NCI-H446 treated with DMSO at 0.1 percent for 48 hours (cell line): ENCODE results near the gene DHX29.
A peak's percentile ranks its signal among the peaks of the same experiment; 100 is the strongest.
"Not testable (repeated sequence)": the region's sequence is repeated elsewhere in the genome, so short reads cannot be mapped to it uniquely, and the experiment has no call there.

ENCODE experiments used
- DNase-seq: peaks from one replicate; lab custom pipeline; 2025; lab: John Stamatoyannopoulos, UW

The DHX29 gene, protein sequence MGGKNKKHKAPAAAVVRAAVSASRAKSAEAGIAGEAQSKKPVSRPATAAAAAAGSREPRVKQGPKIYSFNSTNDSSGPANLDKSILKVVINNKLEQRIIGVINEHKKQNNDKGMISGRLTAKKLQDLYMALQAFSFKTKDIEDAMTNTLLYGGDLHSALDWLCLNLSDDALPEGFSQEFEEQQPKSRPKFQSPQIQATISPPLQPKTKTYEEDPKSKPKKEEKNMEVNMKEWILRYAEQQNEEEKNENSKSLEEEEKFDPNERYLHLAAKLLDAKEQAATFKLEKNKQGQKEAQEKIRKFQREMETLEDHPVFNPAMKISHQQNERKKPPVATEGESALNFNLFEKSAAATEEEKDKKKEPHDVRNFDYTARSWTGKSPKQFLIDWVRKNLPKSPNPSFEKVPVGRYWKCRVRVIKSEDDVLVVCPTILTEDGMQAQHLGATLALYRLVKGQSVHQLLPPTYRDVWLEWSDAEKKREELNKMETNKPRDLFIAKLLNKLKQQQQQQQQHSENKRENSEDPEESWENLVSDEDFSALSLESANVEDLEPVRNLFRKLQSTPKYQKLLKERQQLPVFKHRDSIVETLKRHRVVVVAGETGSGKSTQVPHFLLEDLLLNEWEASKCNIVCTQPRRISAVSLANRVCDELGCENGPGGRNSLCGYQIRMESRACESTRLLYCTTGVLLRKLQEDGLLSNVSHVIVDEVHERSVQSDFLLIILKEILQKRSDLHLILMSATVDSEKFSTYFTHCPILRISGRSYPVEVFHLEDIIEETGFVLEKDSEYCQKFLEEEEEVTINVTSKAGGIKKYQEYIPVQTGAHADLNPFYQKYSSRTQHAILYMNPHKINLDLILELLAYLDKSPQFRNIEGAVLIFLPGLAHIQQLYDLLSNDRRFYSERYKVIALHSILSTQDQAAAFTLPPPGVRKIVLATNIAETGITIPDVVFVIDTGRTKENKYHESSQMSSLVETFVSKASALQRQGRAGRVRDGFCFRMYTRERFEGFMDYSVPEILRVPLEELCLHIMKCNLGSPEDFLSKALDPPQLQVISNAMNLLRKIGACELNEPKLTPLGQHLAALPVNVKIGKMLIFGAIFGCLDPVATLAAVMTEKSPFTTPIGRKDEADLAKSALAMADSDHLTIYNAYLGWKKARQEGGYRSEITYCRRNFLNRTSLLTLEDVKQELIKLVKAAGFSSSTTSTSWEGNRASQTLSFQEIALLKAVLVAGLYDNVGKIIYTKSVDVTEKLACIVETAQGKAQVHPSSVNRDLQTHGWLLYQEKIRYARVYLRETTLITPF (N-terminal part only)

DNA sequence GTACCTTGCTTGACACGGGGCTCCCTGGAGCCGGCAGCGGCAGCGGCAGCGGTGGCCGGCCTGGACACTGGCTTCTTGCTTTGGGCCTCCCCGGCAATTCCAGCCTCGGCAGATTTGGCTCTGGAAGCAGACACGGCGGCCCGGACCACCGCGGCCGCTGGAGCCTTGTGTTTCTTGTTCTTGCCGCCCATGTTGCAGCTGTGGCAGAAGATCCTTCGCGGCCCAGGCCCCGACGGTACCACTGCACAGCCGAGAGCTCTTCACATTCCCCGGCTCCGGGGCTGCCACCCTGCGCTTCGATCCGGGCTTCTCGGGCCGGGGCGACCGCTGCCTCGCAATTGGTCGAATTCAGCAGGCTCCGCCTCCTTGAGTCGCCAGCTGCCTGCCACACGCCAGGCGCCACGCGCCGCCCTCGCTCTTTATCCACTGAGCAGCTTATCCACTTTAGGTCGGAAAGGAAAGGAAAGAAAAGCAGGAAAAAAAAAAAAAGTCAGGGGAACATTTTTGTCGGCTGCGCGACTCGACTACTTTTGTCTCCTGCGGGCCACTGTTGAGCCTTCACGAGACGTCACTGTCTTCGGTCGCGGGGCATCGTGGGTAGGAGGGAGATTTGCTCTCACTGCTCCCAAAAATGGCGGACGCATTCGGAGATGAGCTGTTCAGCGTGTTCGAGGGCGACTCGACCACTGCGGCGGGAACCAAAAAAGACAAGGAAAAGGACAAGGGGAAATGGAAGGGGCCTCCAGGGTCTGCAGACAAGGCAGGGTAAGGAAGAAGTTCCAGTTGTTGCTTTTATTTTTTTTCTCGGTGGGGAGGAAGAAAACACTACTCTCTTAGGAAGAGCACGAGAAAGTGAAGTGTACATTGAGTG, at the start of gene DHX29, which contains the start of gene MTREX:
DHX29 (minus strand) TSS at position 312 of the 871 bp plus-strand sequence; CDS start at position 191, 121 bp downstream.
MTREX (plus strand) TSS at position 607 of the 871 bp plus-strand sequence; CDS start at position 632, 25 bp downstream.
- DNase-seq: peak; percentile 89

DNA sequence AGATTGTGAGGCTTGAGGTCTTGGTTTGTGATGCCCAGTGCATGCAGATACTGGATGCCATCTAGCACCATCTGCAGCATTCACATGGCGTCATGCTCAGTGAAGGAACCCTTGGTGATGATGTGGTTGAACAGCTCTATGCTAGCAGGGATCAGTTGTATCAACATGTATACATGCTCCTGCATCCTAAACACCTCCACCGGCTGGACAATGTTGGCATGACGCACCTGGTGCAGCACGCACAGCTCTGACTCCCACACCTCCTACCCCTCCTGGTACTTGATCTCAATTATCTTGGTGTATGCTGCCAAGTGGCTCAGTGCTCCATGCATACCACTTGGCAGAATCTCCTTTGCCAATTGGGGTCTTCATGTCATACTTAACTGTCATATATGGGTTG, 49.4 kb upstream of the DHX29 start:
- DNase-seq: no peak

DNA sequence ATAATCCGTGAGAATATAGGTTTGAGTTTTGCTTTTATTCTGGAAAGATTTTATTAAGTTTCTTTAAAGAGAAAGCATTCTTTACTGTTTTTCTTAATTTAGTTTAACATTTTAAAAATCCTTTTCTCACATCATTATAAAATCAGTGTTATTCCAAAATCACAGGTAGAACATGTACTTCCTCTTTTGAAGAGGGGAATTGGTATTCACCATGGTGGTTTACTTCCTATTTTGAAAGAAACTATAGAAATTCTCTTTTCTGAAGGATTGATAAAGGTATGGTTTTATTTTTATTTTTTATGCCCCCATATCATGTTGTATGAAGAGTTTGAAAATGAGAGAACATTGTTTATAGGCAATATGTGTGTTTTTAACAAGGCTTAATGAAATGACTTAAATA, 43.3 kb upstream of the DHX29 start:
- DNase-seq: no peak

DNA sequence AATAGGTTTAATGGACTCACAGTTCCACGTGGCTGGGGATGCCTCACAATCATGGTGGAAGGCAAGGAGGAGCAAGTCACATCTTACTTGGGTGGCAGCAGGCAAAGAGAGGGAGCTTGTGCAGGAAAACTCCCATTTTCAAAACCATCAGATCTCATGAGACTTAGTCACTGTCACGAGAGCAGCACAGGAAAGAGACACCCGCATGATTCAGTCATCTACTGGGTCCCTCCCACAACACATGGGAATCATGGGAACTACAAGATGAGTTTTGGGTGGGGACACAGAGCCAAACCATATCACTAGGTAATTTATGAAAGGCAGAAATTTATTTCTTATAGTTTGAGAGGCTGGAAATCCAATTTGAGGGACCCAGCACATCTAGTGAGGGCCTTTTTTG, 40.3 kb upstream of the DHX29 start:
- DNase-seq: no peak

GRCh38 chr5:55345327-55345726, 37.8 kb upstream of the DHX29 start:
- no peak for DNase-seq

- no peak for DNase-seq
Observed at GRCh38 chr5:55344392-55344992, 37.0 kb upstream of the DHX29 start.

- no peak for DNase-seq
Observed at GRCh38 chr5:55343609-55344008, 36.1 kb upstream of the DHX29 start.

DNA sequence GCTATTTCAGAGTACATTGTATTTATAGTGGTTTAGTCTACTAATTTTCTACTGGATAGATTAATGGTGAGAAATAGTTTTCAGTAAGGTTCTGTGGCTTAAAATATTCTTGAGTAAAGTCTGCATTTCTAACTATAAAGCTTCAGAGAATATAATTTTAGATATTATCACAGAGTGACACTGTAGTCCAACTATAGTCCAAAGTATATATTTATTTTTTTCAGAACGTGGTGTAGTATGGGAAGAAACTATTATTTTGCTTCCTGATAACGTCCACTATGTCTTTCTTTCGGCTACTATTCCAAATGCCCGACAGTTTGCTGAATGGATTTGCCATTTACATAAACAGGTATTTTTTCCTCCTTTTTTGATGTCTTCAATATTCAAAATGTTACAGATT, 35.6 kb upstream of the DHX29 start:
- DNase-seq: no peak

- DNase-seq: no peak
Observed at GRCh38 chr5:55338810-55339243, 31.3 kb upstream of the DHX29 start.

DNA sequence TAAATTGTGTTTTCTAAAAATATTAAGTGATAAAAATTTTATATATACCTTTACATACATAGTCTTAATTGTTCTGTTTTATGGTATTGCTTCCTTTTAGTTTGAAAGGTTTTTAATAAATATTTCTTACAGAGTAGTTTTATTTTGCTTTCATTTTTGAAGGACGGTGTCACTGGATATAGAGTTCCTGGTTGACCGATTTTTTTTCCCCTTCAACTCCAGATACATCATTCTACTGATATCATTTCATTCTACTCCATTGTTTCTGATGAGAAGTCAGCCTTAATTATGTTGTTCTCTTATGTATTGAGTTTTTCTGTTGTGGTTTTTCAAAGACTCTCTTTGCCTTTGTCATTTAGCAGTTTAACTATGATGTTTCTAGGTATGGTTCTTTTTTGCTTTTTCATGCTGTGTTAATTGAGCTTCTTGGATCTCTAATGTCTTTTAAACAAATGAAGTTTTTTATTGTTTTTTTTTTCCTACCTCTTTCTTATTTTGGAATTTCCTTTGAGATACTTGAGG, 30.7 kb upstream of the DHX29 start:
- no peak for DNase-seq

DNA sequence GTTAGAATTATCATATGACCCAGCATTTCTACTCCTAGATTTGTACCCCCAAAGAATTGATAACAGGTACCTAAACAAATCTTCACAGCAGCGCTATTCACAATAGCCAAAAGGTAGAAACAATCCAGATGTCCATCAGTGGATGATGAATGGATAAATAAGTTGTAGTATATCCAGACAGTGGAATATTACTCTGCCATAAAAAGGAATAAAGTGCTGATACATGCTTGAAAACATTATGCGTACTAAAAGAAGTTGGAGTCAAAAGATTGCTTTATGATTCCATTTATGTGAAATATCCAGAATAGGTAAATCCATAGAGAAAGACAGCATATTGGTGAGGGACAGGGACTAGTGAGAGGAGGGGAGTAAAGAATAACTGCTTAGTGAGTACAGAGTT, 26.3 kb upstream of the DHX29 start:
- DNase-seq: no peak

GRCh38 chr5:55333017-55333416, 25.5 kb upstream of the DHX29 start:
- DNase-seq: no peak

- no peak for DNase-seq
Observed at GRCh38 chr5:55331321-55331720, 23.8 kb upstream of the DHX29 start.

DNA sequence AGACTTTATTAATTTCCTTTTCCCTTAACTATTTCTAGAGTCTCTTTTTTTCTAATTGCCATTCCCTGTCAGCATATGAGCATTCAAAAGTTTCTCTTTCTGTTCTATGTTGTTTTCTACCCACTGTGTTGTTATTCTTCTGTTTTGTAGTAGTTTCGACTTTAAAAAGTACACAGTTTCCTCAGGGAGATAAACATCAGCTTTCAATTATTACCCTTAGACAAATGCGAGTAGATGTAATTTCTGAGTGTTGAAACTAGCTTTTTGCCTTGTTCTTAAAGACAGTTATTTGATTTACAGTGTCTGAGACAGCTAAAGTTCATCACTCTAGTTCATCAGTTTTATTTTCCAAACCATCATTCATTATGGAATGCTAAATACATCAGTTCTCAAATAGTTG, 19.8 kb upstream of the DHX29 start:
- no peak for DNase-seq

DNA sequence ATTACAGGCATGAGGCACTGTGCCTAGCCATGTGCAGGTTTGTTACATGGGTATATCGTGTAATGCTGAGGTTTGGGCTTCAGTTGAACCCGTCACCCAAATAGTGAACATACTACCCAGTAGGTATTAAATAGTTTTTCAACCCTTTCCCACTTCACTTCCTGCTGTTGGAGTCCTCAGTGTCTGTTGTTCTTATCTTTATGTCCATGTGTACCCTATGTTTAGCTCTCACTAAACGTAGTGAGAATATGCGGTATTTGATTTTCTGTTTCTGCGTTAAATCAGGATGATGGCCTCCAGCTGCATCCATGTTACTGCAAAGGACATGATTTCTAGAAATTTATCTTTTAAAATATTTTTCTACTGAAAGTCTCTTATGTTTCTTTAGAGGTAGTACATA, 18.1 kb upstream of the DHX29 start:
- DNase-seq: no peak

DNA sequence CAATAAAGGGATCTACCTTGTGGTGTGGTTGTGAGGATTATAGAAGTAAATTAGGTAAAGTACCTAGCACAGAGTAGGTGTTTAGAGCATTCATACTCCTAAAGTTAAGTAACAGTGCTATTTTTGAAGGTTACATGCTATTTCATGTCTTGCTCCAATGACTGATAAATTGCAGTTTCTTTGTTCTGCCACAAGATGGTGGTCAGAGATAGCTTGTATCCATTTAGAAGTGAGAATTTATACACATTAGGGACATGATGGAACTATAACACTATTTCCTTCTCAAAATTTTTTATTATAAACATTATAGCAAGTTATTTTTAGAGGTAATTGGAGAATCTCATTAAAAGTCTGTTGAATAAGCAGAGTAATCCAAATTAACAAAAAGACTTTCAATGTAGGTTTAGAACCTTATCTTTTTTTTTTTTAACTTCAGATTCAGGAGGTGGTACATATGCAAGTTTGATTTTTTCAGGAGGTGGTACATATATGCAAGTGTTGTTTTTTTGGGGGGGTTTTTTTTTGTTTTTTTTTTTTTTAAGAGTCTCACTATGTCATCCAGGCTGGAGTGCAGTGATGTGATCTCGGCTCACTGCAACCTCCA, 17.4 kb upstream of the DHX29 start:
- DNase-seq: peak; percentile 31

DNA sequence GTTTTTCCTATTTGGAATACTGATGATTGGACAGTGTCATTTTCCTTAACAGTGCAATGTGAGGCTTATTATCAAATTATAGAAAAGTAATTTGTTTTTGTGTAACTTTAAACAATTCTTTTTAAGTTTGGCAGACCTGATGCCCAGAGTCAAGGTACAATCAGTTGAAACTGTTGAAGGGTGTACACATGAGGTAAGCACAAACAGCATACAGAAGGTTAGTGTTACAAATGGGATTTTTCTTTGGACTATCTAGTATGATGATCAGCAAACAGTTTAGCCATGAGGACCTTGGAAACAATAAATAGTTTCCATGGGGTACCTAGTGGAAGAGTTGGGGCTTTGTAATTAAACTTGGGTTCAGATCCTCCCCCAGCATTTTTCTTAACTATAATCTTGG, 16.5 kb upstream of the DHX29 start:
- DNase-seq: no peak

- no peak for DNase-seq
Observed at GRCh38 chr5:55320571-55320970, 13.1 kb upstream of the DHX29 start.

GRCh38 chr5:55319491-55319890, 12.0 kb upstream of the DHX29 start:
- DNase-seq: no peak

- not testable (repeated sequence) for DNase-seq
Observed at GRCh38 chr5:55318237-55318636, 10.7 kb upstream of the DHX29 start.
